Kidney epithelial cell (primary cell): ENCODE data around the gene ENTHD1. TPM values are rescaled to one million over a fixed set of nuclear protein-coding genes. Genes with fewer than 3 reads are reported as not detected.

ENCODE experiments used
- DNase-seq: peaks from one replicate; pipeline ENCODE4 v3.0.0-alpha.2; 2010; ENCODE audit warnings: low read depth
- H3K27me3 ChIP-seq: 2 replicates; pipeline ENCODE4 v1.6.0; 2011; ENCODE audit warnings: low read length; ENCODE audit not compliant: control insufficient read depth, insufficient read depth
- H3K36me3 ChIP-seq: 2 replicates; pipeline ENCODE4 v1.5.1; 2011; ENCODE audit warnings: low read length; ENCODE audit not compliant: control insufficient read depth, insufficient read depth
- H3K4me3 ChIP-seq: 2 replicates; pipeline ENCODE4 v1.5.1; 2011; ENCODE audit warnings: low read depth, mild to moderate bottlenecking, control low read depth, low read length
- total RNA-seq: library from RNA; depleted of rRNA; stranded (reverse); fragments of >200 nt; gene quantifications from 2 replicates; pipeline ENCODE4 v1.2.3, GENCODE V29; 2015
- TF ChIP-seq, protein P1 (sequence below): IDR thresholded peaks from 2 replicates; pipeline ENCODE4 v1.5.1; 2011; ENCODE audit warnings: mild to moderate bottlenecking, moderate library complexity, low read length, control low read depth, inconsistent platforms; ENCODE audit not compliant: insufficient read depth, poor library complexity, severe bottlenecking

The ENTHD1 gene
- total RNA-seq, 1 donor from 2014 or later: not detected

DNA sequence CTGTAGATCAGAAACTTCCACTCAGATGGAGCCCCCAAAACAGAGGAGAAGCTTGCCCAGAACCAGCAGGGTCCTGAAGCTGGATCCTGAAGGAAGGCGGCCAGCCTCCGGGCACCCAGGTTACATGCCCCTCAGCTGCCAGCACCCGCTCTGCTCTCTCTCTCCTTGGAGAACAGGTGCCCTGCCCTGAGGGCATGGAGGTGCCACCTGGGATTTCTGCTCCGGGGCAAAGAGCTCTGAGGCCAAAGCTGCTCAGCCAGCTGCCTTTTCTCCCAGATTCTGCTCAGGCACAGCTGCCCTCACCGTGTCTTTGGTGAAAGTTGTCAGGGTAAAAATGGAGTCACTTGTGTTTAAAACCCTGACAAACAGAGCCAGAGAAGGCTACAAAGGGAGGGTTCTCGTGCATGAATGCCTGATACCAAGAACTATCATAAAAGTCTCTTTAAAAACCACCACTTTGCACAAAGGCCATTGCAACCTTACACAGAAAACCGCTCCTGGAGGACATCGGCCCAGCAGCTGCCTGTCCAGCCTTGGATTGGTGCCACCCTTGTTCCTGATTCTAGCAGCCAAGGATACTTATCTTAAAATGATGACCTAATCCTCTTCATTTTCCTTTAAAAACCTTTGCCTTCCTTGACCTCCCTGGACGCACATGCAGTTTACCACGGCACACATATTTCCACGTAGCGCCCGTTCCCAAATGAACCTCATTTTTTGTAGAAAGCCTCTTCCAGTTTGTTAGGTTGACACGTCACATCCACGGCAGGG lies 183.0 kb downstream of the ENTHD1 start:
- Histone ChIP-seq H3K4me3 (no peak overlapping the region), H3K36me3 (no peaks in the 10 kb centered on the region), H3K27me3 (peaks cover 35% of the 10 kb centered on the region)
- no peak for DNase-seq
- TF ChIP-seq, protein P1, sequence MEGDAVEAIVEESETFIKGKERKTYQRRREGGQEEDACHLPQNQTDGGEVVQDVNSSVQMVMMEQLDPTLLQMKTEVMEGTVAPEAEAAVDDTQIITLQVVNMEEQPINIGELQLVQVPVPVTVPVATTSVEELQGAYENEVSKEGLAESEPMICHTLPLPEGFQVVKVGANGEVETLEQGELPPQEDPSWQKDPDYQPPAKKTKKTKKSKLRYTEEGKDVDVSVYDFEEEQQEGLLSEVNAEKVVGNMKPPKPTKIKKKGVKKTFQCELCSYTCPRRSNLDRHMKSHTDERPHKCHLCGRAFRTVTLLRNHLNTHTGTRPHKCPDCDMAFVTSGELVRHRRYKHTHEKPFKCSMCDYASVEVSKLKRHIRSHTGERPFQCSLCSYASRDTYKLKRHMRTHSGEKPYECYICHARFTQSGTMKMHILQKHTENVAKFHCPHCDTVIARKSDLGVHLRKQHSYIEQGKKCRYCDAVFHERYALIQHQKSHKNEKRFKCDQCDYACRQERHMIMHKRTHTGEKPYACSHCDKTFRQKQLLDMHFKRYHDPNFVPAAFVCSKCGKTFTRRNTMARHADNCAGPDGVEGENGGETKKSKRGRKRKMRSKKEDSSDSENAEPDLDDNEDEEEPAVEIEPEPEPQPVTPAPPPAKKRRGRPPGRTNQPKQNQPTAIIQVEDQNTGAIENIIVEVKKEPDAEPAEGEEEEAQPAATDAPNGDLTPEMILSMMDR: no peak

DNA sequence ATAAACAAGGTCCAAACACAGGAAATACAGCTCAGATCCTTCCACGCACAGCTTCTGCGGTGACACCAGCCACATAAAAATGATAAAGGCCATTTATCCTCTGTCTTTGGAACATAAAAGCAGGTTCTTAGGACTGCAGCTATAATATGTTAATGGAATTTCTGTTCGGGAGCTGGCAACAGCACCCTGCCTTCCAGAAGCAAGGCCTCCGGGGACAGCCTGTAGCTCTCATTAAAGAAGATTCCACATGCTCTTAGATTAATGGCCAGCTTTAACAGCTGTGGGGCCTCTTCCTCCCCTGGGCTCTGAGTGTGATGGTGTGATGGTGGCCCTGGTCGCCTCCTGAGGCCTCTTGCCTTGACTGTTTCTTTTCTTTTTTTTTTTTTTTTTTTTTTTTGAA lies 185.7 kb downstream of the ENTHD1 start:
- peaks cover 38% of the 10 kb centered on the region for H3K27me3 ChIP-seq
- no peaks in the 10 kb centered on the region for H3K36me3 ChIP-seq
- TF ChIP-seq, protein P1: no peak
- no peak overlapping the region for H3K4me3 ChIP-seq
- DNase-seq: no peak

DNA sequence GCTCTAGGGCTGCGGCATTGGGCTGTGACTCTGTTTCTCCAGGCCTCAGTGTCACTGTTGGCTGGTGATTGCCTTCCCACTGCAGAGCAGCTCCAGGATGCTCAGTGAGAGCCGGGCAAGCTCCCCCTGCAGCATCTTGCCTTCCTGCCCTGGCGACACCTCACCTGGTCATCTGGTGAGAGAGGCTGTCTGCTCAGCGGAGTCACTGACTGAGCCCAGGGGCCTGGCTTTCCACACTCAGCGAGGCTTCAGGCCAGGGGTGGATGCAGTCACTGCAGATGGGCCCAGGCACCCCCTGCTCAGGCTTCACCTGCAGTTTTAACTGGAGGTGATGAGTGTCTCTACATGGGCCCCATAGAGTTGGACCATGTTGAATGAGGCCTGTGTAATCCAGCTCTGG lies 186.2 kb downstream of the ENTHD1 start:
- TF ChIP-seq, protein P1: no peak
- H3K27me3 ChIP-seq: peaks cover 39% of the 10 kb centered on the region
- H3K4me3 ChIP-seq: no peak overlapping the region
- no peaks in the 10 kb centered on the region for H3K36me3 ChIP-seq
- no peak for DNase-seq

DNA sequence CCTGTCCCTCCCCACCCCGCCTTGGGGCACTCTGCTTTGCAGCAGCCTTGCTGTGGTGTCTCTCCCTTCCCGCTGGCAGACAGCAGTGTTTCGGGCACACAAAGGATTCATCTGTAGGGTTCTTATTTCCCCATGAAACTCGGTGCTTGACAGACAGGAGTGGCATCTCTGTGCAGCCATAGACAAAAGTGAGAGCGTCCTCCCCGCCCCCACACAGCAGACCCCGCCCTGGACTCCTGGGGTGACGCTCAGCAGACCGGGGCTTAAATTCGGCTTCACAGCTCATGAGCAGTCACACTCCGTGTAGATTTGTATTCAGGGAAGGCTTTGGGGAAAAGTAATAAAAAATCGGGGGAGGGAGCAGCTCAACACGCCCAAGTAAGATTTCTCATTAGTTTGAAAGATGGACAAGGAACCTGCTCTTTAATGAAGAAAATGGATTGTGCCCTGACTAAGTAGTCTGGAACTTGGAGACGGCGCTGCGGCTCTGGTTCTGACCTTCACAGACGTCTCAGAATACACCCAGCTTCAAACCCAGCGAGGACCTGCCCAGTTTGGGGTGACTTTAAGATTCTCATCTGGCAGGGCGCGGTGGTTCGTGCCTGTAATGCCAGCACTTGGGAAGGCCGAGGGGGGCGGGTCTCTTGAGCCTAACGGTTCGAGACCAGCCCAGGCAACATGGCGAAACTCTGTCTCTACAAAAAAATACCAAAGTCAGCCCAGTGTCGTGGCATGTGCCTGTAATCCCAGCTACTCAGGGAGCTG lies 187.0 kb downstream of the ENTHD1 start:
- no peak for DNase-seq
- Histone ChIP-seq H3K36me3 (no peaks in the 10 kb centered on the region), H3K27me3 (peaks cover 42% of the 10 kb centered on the region), H3K4me3 (no peak overlapping the region)
- TF ChIP-seq, protein P1: no peak

DNA sequence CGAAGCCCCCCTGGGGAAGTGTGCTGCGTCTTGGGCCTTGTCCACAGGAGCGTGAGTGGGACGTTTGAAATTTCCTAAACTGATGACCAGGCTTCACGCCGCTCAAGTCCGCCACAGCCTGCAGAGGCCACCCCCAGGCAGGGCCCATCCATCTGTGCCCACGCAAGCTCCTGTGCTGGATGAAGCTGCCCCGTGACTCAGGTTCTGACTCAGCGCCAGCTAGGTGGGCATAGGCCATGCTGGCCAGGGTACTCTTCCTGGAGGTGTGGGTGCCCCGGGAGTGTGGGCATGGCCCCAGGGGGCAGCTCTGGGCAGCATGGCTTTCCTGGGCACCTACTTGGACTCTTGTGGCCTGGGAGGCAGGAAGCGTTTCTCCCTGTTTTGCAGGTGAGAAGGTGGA lies 188.2 kb downstream of the ENTHD1 start:
- no peaks in the 10 kb centered on the region for H3K36me3 ChIP-seq
- no peak for DNase-seq
- peaks cover 44% of the 10 kb centered on the region for H3K27me3 ChIP-seq
- no peak overlapping the region for H3K4me3 ChIP-seq
- TF ChIP-seq, protein P1: no peak
